ACC112 (cell line): ENCODE results near the gene KIF3C.
"Not testable (repeated sequence)": the region's sequence is repeated elsewhere in the genome, so short reads cannot be mapped to it uniquely, and the experiment has no call there.

ENCODE experiments used
- H2AFZ ChIP-seq: fragments of 200-600 bp; sonication (generic); one replicate; pipeline ENCODE4 v1.6.0; 2017; ENCODE audit warnings: antibody characterized with exemption, low read length; ENCODE audit not compliant: unreplicated experiment
- H3K27ac ChIP-seq: fragments of 200-600 bp; sonication (generic); 2 replicates; pipeline ENCODE4 v1.5.1; 2014; ENCODE audit warnings: low read depth, mild to moderate bottlenecking, antibody characterized with exemption, low read length, moderate library complexity
- H3K27me3 ChIP-seq: fragments of 200-600 bp; sonication (generic); 2 replicates; pipeline ENCODE4 v1.6.1; 2014; ENCODE audit warnings: mild to moderate bottlenecking, antibody characterized with exemption, low read length, moderate library complexity, mixed read lengths; ENCODE audit not compliant: insufficient read depth
- H3K36me3 ChIP-seq: fragments of 200-600 bp; sonication (generic); 2 replicates; pipeline ENCODE4 v1.6.1; 2016; ENCODE audit warnings: mild to moderate bottlenecking, antibody characterized with exemption, low read length, moderate library complexity, mixed read lengths; ENCODE audit not compliant: insufficient read depth
- H3K4me1 ChIP-seq: fragments of 200-600 bp; sonication (generic); one replicate; pipeline ENCODE4 v1.6.1; 2016; ENCODE audit warnings: low read length, mixed read lengths; ENCODE audit not compliant: insufficient read depth, unreplicated experiment, control insufficient read depth
- H3K4me3 ChIP-seq: fragments of 200-600 bp; sonication (generic); 2 replicates; pipeline ENCODE4 v1.5.1; 2014; ENCODE audit warnings: mild to moderate bottlenecking, low read depth, low read length
- H3K79me2 ChIP-seq: fragments of 200-600 bp; sonication (generic); one replicate; pipeline ENCODE4 v1.6.0; 2016; ENCODE audit warnings: low read length; ENCODE audit not compliant: control insufficient read depth, unreplicated experiment, insufficient read depth

Gene KIF3C

DNA sequence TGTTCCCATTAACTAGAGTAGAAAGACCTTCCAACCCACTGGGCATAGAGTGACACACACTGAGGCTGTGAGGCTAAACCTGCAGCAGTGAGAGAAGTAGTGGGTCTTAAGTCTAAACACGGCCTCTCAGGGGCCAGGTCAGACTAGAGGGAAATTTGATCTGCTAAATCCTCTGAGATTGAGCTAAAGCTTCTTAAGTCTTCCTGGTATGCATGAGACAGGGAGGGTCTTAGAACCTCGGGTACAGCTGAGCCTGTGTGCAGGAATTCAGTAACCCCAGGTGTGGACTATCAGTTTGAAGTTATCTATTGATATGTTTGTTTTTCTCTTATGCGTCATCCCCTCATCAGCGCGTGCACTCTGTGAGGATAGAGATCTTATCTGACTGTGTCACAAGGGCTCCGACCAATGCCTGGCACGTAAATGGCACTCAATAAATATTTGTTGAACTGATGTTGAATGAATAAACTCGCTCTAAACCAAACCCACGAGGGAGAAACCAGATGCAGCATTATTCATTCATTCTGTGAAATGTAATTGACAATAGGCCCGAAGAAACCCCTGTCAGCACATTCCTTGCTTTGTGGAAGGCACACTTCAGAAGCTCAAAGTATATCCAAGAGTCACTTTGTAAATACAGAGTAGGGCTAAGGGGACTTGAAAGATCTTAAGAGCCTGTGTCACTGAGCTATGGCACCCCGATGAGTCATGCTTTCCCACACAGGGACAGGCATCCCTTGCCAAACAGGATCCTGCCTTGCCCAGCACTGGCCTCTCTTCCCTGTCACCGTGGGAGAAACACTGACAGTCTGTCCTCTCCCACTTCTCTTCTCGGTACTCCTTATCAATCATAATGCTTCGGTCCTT, 29.9 kb upstream of the KIF3C start:
- Histone ChIP-seq H2AFZ (peak overlapping the region; percentile 27), H3K27me3 (no peaks in the 10 kb centered on the region), H3K36me3 (no peaks in the 10 kb centered on the region), H3K79me2 (no peaks in the 10 kb centered on the region), H3K4me1 (peaks cover 46% of the 10 kb centered on the region), H3K4me3 (no peak overlapping the region), H3K27ac (peak overlapping the region; percentile 32)

DNA sequence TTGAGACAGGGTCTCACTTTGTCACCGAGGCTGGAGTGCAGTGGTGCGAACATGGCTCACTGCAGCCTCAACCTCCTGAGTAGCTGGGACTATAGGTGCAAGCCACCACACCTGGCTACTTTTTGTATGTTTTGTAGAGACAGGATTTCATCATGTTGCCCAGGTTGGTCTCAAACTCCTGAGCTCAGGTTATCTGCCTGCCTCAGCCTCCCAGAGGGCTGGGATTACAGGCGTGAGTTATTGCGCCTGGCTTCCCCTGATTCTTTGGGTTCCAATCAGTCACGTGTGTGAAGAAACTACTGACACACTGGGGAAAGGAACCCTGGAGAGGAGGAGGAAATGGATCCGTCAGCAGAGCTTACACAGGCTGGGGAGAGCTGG, 29.3 kb upstream of the KIF3C start:
- no peak overlapping the region for H2AFZ ChIP-seq
- H3K27me3 ChIP-seq, result no peaks in the 10 kb centered on the region
- no peaks in the 10 kb centered on the region for H3K79me2 ChIP-seq
- peaks cover 46% of the 10 kb centered on the region for H3K4me1 ChIP-seq
- no peak overlapping the region for H3K4me3 ChIP-seq
- H3K27ac ChIP-seq, result peak overlapping the region; percentile 18; the same call in 1 of the 2 replicates
- H3K36me3 ChIP-seq, result no peaks in the 10 kb centered on the region

DNA sequence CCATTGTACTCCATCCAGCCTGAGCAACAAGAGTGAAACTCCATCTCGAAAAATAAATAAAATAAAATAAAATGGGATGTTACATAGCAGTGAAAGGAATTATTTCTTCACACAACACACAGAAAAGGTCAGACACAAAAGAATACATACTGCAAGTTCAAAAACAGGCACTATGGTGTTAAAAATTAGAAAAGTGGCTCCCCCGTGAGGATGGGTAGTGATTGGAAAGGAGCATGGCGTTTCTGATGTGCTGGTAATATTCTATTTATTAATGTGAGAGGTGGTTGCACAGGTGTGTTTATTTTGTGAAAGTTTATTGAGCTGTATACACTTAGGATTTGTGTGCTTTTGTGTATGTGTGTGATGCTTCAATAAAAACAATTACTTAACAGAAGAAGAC, 28.6 kb upstream of the KIF3C start:
- Histone ChIP-seq H3K79me2 (no peaks in the 10 kb centered on the region), H3K4me1 (peaks cover 40% of the 10 kb centered on the region), H3K27me3 (no peaks in the 10 kb centered on the region), H3K4me3 (no peak overlapping the region), H3K36me3 (no peaks in the 10 kb centered on the region), H2AFZ (no peak overlapping the region), H3K27ac (no peak overlapping the region)

DNA sequence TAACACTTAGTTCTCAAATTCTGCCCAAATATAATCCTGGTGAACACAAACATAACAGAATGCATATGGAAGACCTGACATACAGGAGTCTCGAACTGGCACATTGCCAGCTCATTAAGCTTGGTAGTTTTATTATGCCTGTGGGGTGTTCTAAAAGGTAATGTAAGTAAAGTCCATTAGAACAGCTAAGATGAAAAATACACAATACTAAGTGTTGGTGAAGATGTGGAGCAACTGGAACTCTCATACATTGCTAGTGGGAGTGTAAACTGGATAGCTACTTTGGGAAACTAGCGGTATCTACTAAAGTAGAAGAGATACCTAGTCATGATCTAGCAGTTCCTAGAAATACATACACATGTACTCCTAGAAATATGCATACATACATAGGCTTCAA, 27.3 kb upstream of the KIF3C start:
- no peak overlapping the region for H2AFZ ChIP-seq
- H3K36me3 ChIP-seq, result no peaks in the 10 kb centered on the region
- H3K79me2 ChIP-seq, result no peaks in the 10 kb centered on the region
- no peak overlapping the region for H3K4me3 ChIP-seq
- H3K27me3 ChIP-seq, result no peaks in the 10 kb centered on the region
- H3K4me1 ChIP-seq, result peaks cover 34% of the 10 kb centered on the region
- H3K27ac ChIP-seq, result peak overlapping the region; percentile 88

DNA sequence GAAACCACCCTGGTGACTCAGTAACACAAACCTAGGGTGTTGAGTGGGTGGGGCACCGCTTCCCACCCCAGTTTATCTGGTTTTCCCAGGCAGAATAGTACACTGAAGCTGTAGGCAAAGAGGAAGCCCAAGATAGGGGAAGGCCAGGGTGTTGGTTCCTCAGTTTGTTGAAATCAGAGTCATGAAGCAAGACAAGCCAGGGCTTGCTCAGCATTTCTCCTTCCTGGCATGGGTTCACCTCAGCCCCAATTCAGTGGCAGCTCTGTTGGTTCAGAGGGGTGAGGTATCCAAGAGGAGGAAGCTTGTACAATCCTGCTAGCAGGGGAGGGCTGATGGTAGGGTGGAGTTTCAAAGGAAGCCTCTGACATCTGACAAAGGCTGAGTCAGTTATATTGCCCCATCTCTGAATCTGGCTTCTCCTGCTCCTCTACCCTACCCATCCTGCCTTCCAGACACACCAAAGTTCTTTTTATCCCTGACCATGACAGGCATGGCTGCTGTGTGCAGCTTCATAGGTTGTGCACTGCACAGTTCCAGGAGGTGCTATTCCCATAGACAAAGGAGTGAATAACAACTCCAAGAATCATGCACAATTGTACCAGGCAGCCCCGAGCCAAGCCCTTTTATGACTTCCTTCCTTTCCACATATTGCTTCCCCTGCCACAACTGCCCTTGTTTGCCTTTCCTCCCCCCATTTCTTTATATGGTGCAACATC, 26.7 kb upstream of the KIF3C start:
- H3K79me2 ChIP-seq, result no peaks in the 10 kb centered on the region
- H3K36me3 ChIP-seq, result no peaks in the 10 kb centered on the region
- H3K4me3 ChIP-seq, result no peak overlapping the region
- H3K27me3 ChIP-seq, result no peaks in the 10 kb centered on the region
- H3K4me1 ChIP-seq, result peaks cover 34% of the 10 kb centered on the region
- peak overlapping the region; percentile 88 for H3K27ac ChIP-seq
- H2AFZ ChIP-seq, result peak overlapping the region; percentile 10

DNA sequence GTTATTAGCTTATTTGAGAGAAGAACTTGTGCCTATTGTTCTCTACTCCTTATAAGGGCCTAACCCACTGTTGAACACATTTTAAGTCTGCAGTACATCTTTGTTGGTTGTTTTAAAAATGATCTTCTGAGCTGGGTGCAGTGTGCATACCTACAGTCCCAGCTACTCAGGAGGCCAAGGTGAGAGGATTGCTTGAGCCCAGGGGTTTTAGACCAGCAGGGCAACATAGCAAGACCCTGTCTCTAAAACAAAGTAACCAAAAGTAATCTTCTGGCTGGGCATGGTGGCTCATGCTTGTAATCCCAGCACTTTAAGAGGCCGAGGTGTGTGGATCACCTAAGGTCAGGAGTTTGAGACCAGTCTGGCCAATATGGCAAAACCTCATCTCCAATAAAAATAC, 25.8 kb upstream of the KIF3C start:
- H3K36me3 ChIP-seq, result no peaks in the 10 kb centered on the region
- H3K27ac ChIP-seq, result peak overlapping the region; percentile 88
- no peaks in the 10 kb centered on the region for H3K27me3 ChIP-seq
- peaks cover 34% of the 10 kb centered on the region for H3K4me1 ChIP-seq
- no peak overlapping the region for H3K4me3 ChIP-seq
- no peaks in the 10 kb centered on the region for H3K79me2 ChIP-seq
- no peak overlapping the region for H2AFZ ChIP-seq

DNA sequence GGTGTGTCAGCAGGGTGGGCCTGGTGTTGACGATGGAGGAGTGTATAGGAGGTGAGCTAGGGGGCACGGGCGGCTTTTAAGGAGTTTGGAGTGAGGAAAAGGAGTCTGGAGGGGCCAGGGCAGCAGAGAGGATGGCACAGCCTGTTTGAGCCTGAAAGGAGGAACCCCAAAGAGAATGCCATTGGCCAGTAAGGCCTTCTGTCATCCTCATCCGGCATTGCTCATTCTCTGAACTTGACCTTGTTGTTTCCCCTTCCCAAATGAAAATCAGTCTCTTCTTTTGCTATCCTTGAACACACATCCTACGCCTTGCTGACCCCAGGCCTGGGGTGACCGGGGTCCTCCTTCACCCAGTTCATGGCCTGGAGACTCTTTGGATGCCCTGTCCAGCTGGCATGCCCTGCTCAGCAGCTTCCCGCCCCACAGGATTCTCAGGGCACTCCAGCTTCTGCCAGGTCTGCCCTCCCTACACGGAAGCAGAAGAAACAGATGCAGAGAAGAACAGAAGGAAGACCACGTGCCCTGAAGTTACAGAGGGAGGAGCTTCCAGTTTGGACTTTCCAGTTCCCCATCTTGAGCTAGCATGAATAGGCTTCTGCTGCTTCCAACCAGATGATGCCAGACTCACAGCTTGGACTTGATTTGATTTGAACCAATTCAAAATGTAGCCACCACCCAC, 20.5 kb upstream of the KIF3C start:
- Histone ChIP-seq H3K4me1 (peaks cover 36% of the 10 kb centered on the region), H3K4me3 (no peak overlapping the region), H3K36me3 (no peaks in the 10 kb centered on the region), H3K27me3 (no peaks in the 10 kb centered on the region), H3K27ac (no peak overlapping the region), H2AFZ (no peak overlapping the region), H3K79me2 (no peaks in the 10 kb centered on the region)

DNA sequence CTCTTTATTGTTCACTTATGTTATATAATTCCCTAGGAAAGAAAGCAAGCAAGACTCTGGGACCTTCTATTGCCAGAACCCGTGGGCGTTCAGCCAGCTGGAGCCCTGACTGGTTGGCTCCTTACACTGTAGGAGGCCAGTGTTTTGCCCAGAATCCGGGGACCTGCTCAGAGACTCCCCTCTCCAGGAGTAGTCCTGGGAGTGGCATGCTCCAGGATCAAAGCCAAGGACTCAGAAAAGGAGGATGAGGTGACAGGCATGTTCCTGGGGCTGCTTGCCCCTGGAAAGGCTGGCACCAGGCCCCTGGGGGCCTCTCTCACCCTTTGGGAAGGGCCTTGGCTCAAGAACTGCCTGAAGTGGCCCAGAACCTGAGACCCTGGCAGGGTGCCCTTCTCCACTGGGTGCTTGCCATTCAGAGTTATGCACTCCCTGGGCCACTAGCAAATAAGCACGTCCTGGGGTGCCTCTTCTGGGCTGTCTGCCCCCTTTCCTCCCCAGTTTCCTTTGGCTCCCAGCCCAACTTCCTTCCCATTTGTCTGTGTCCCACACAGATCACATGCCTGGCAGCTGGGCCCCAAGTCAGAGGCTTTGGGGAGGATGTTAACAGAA, 19.6 kb upstream of the KIF3C start:
- H3K4me3 ChIP-seq, result no peak overlapping the region
- peaks cover 40% of the 10 kb centered on the region for H3K4me1 ChIP-seq
- no peaks in the 10 kb centered on the region for H3K36me3 ChIP-seq
- peak overlapping the region; percentile 84 for H2AFZ ChIP-seq
- peak overlapping the region; percentile 51 for H3K27ac ChIP-seq
- no peaks in the 10 kb centered on the region for H3K79me2 ChIP-seq
- H3K27me3 ChIP-seq, result no peaks in the 10 kb centered on the region

DNA sequence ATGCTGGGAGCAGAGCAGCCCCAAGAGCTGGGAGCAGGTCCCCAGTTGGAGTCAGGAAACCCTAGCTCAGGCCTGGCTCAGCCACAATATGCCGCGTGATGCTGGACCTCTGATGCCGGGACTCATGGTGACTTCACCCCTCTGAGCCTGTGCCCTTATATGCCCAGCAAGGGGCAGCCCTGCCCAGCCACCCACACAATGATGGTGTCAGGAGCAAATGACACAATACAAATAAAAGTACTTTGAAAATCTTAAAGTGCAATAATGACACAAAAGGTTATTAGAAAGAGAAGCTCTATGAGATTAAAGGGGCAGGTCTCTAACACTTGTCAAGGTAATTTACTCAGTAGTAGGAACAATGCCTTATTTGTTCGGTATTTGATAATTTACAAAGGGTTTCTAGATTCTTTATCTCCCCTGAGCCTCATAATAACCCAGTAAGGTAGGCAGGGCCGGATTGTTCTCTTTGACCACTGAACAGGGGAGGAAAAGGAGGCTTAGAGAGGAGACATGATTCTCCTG, 18.3 kb upstream of the KIF3C start:
- Histone ChIP-seq H3K79me2 (no peaks in the 10 kb centered on the region), H3K27ac (peak overlapping the region; percentile 35), H3K27me3 (no peaks in the 10 kb centered on the region), H2AFZ (no peak overlapping the region), H3K4me1 (peaks cover 40% of the 10 kb centered on the region), H3K36me3 (no peaks in the 10 kb centered on the region), H3K4me3 (no peak overlapping the region)

DNA sequence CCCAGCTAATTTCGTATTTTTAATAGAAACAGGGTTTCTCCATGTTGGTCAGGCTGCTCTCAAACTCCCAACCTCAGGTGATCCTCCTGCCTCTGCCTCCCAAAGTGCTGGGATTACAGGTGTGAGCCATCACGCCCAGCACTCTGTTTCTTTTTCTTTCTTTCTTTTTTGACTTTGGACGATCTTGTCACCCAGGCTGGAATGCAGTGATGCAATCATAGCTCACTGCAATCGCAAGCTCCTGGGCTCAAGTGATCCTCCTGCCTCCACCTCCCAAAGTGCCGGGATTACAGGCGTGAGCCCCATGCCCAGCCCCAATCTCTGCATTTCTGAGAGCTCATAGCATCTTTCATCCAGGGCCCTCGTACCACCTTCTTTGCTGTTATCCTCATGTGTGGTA, 17.1 kb upstream of the KIF3C start:
- not testable (repeated sequence) for H3K36me3 ChIP-seq, H3K27ac ChIP-seq, H3K27me3 ChIP-seq, H3K79me2 ChIP-seq, H2AFZ ChIP-seq, H3K4me3 ChIP-seq
- peaks cover 40% of the 10 kb centered on the region for H3K4me1 ChIP-seq
